ENCODE results near the gene CCL11. TPM values are rescaled to one million over a fixed set of nuclear protein-coding genes. Genes with fewer than 3 reads are reported as not detected.

The CCL11 gene
- total and polyA plus RNA-seq, 2 of the 8 experiments (the other 6 are each of a cell fraction or from before 2014, with no cell fraction given), result not detected

DNA sequence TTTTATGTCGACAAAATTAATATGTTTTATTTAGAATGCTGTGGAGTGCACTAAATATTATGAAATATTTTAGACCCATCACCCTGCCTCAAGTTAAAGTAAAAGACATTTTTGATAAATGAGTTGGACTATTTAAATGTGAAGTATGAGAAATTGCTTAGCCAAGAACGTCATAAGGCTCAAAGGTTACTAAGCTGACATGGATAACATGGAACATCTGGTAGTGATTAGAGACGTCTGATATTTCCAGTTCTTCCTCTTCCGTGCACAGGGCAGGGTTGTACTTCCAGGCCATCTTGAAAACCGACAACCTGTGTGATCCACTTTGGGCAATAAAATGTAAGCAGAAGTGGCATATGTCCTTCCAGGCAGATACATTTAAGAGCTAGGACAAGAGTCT, 26.5 kb downstream of the CCL11 start (continued):
- TF ChIP-seq, protein P1, sequence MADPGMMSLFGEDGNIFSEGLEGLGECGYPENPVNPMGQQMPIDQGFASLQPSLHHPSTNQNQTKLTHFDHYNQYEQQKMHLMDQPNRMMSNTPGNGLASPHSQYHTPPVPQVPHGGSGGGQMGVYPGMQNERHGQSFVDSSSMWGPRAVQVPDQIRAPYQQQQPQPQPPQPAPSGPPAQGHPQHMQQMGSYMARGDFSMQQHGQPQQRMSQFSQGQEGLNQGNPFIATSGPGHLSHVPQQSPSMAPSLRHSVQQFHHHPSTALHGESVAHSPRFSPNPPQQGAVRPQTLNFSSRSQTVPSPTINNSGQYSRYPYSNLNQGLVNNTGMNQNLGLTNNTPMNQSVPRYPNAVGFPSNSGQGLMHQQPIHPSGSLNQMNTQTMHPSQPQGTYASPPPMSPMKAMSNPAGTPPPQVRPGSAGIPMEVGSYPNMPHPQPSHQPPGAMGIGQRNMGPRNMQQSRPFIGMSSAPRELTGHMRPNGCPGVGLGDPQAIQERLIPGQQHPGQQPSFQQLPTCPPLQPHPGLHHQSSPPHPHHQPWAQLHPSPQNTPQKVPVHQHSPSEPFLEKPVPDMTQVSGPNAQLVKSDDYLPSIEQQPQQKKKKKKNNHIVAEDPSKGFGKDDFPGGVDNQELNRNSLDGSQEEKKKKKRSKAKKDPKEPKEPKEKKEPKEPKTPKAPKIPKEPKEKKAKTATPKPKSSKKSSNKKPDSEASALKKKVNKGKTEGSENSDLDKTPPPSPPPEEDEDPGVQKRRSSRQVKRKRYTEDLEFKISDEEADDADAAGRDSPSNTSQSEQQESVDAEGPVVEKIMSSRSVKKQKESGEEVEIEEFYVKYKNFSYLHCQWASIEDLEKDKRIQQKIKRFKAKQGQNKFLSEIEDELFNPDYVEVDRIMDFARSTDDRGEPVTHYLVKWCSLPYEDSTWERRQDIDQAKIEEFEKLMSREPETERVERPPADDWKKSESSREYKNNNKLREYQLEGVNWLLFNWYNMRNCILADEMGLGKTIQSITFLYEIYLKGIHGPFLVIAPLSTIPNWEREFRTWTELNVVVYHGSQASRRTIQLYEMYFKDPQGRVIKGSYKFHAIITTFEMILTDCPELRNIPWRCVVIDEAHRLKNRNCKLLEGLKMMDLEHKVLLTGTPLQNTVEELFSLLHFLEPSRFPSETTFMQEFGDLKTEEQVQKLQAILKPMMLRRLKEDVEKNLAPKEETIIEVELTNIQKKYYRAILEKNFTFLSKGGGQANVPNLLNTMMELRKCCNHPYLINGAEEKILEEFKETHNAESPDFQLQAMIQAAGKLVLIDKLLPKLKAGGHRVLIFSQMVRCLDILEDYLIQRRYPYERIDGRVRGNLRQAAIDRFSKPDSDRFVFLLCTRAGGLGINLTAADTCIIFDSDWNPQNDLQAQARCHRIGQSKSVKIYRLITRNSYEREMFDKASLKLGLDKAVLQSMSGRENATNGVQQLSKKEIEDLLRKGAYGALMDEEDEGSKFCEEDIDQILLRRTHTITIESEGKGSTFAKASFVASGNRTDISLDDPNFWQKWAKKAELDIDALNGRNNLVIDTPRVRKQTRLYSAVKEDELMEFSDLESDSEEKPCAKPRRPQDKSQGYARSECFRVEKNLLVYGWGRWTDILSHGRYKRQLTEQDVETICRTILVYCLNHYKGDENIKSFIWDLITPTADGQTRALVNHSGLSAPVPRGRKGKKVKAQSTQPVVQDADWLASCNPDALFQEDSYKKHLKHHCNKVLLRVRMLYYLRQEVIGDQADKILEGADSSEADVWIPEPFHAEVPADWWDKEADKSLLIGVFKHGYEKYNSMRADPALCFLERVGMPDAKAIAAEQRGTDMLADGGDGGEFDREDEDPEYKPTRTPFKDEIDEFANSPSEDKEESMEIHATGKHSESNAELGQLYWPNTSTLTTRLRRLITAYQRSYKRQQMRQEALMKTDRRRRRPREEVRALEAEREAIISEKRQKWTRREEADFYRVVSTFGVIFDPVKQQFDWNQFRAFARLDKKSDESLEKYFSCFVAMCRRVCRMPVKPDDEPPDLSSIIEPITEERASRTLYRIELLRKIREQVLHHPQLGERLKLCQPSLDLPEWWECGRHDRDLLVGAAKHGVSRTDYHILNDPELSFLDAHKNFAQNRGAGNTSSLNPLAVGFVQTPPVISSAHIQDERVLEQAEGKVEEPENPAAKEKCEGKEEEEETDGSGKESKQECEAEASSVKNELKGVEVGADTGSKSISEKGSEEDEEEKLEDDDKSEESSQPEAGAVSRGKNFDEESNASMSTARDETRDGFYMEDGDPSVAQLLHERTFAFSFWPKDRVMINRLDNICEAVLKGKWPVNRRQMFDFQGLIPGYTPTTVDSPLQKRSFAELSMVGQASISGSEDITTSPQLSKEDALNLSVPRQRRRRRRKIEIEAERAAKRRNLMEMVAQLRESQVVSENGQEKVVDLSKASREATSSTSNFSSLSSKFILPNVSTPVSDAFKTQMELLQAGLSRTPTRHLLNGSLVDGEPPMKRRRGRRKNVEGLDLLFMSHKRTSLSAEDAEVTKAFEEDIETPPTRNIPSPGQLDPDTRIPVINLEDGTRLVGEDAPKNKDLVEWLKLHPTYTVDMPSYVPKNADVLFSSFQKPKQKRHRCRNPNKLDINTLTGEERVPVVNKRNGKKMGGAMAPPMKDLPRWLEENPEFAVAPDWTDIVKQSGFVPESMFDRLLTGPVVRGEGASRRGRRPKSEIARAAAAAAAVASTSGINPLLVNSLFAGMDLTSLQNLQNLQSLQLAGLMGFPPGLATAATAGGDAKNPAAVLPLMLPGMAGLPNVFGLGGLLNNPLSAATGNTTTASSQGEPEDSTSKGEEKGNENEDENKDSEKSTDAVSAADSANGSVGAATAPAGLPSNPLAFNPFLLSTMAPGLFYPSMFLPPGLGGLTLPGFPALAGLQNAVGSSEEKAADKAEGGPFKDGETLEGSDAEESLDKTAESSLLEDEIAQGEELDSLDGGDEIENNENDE (IDR thresholded peaks at IDR 0.05; ENCODE audit: insufficient replicate concordance, low read length), result no peak
- TF ChIP-seq SIX5 (IDR thresholded peaks at IDR 0.05; ENCODE audit: low read depth, low read length) (no peak), CHD2 (IDR thresholded peaks at IDR 0.05; ENCODE audit: low read length) (no peak), TEAD4 (IDR thresholded peaks at IDR 0.05; ENCODE audit: low read depth, low read length) (no peak), JUN (IDR thresholded peaks at IDR 0.05; ENCODE audit: low read depth, low read length) (no peak), TAF1 (IDR thresholded peaks at IDR 0.05; ENCODE audit: low read depth, low read length) (no peak), KDM1A (IDR thresholded peaks at IDR 0.05; ENCODE audit: borderline replicate concordance, low read length) (no peak), HDAC2 (IDR thresholded peaks at IDR 0.05; ENCODE audit: borderline replicate concordance in 1 of 2, low read depth in 2 of 2, low read length in 2 of 2) (no peak)
- TF ChIP-seq, protein P2, sequence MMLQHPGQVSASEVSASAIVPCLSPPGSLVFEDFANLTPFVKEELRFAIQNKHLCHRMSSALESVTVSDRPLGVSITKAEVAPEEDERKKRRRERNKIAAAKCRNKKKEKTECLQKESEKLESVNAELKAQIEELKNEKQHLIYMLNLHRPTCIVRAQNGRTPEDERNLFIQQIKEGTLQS (IDR thresholded peaks at IDR 0.05; ENCODE audit: insufficient read depth, low read depth, low read length), result no peak
